Keratinocyte (primary cell): ENCODE data around the gene PPP1R3A.

Experiments used
- CTCF ChIP-seq, 3 experiments: IDR thresholded peaks in 1 of 3; conservative IDR thresholded peaks in 1 of 3; optimal IDR thresholded peaks in 1 of 3; 2 replicates in 2 of 3; 3 replicates in 1 of 3; pipeline versions ENCODE3 to v1.5.1; 2011; ENCODE audit warnings: low read length in 3 of 3, mild to moderate bottlenecking in 3 of 3, moderate library complexity in 2 of 3, control low read depth in 1 of 3, inconsistent platforms in 1 of 3; ENCODE audit not compliant: insufficient read depth in 2 of 3; ENCODE audit errors: extremely low read depth in 1 of 3
- EZH2 ChIP-seq: IDR thresholded peaks from one replicate; pipeline ENCODE4 v1.6.1; 2012; ENCODE audit warnings: inconsistent platforms, mild to moderate bottlenecking, low read length, moderate library complexity

DNA sequence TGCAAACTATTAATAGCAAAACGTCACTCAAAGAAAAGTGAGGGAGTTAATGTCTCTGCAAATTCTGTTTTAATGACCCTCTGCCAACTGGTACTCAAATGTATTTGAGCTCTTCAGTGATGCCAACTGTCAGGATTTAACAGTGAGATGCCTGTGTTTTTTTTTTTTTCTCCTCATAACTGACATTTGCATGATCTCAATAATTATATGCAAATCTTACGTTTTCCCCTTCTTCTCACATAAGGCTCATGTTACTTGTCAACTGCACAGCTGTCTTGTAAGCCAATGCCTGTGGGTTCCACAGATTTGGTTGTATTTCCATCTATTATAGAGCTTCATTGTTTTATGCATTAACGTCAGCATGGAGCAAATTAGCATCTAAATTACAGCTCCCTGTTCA is 38.2 kb downstream of the PPP1R3A start:
- TF ChIP-seq CTCF (optimal IDR thresholded peaks at IDR 0.05 in 1 of 3, IDR thresholded peaks at IDR 0.05 in 1 of 3, conservative IDR thresholded peaks at IDR 0.05 in 1 of 3; ENCODE audit: extremely low read depth in 1 of 3, insufficient read depth in 2 of 3, low read length in 3 of 3) (no peak), EZH2 (no peak)
